Endothelial cell (in vitro differentiated cells): ENCODE results near the gene SORCS2. TPM values are rescaled to one million over a fixed set of nuclear protein-coding genes. Genes with fewer than 3 reads are reported as not detected.

ENCODE experiments used
- DNase-seq: peaks from one replicate; pipeline ENCODE4 v3.0.0; 2021; ENCODE audit warnings: low spot score
- H3K27ac Mint-ChIP-seq: one replicate; pipeline ENCODE4 v1.8.0; 2021; ENCODE audit warnings: mixed read lengths, inconsistent platforms; ENCODE audit not compliant: unreplicated experiment
- H3K27me3 Mint-ChIP-seq: one replicate; pipeline ENCODE4 v1.8.0; 2021; ENCODE audit warnings: mild to moderate bottlenecking, moderate library complexity, mixed read lengths, inconsistent platforms; ENCODE audit not compliant: unreplicated experiment
- H3K36me3 Mint-ChIP-seq: one replicate; pipeline ENCODE4 v1.8.0; 2021; ENCODE audit warnings: mild to moderate bottlenecking, low read depth, mixed read lengths, inconsistent platforms; ENCODE audit not compliant: unreplicated experiment
- H3K4me1 Mint-ChIP-seq: one replicate; pipeline ENCODE4 v1.8.0; 2021; ENCODE audit warnings: mild to moderate bottlenecking, mixed read lengths, inconsistent platforms; ENCODE audit not compliant: unreplicated experiment
- H3K4me3 Mint-ChIP-seq: one replicate; pipeline ENCODE4 v1.8.0; 2021; ENCODE audit warnings: mild to moderate bottlenecking, mixed read lengths, inconsistent platforms; ENCODE audit not compliant: unreplicated experiment
- H3K9me3 Mint-ChIP-seq: one replicate; pipeline ENCODE4 v1.8.0; 2021; ENCODE audit warnings: mixed read lengths, inconsistent platforms; ENCODE audit not compliant: unreplicated experiment
- total RNA-seq: library from RNA; stranded (reverse); fragmentation: NEBNext Ultra II Directional; extraction: Animal tissue kit (Norgen Biotek cat#: 25700); gene quantifications from one replicate; pipeline ENCODE4 v1.2.1, GENCODE V29; 2021; ENCODE audit not compliant: unreplicated experiment
- TF ChIP-seq, protein P1 (sequence below): fragments of 200-600 bp; sonication (generic); IDR thresholded peaks from one replicate; pipeline ENCODE4 v1.5.0; 2021; ENCODE audit warnings: antibody characterized with exemption; ENCODE audit not compliant: unreplicated experiment

SORCS2 gene
- total RNA-seq, 1 donor from 2014 or later, result 1.3 TPM

DNA sequence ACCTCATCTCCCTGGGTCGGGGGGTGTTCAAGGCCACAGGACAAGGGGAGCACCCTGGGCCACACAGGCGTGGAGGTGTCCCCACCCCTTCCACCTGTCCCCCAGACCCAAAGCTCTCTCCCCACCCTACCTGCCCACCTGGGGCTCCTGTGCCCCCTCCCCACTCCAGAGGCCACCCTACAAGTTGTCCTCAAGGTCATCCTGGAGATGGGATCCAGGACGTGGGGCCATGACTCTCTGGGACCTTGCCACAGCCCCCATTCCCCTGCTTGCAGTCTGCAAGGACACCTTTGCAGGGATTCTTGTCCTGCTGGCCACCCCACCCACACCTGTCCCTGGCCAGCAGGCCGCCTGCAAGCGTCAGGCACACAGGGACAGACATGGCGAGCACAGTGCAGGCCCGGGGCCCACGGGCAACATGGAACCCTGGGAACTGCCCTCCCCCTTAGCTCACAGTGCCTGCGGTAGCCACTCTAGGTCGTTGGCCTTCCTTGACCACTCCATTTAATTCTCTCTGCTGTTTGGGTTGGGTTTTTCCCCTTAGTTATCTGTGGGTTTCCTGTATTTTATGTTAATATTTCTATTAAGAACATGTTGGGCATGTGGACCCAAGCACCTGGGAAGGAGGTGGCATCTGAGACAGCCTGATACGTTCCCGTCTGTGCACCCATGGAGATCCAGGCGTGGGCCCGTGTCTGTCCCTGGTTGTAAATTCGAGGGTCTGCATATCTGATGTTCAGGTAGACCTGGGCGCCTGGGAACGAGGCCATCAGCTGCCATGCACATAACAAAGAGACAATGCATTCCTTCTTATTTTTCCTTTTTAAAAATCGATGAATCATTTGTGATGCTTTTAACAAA lies 549.8 kb downstream of the SORCS2 start:
- no peaks in the 10 kb centered on the region for H3K36me3 Mint-ChIP-seq
- H3K27me3 Mint-ChIP-seq, result peaks cover 8% of the 10 kb centered on the region
- H3K9me3 Mint-ChIP-seq, result no peaks in the 10 kb centered on the region
- TF ChIP-seq, protein P1, sequence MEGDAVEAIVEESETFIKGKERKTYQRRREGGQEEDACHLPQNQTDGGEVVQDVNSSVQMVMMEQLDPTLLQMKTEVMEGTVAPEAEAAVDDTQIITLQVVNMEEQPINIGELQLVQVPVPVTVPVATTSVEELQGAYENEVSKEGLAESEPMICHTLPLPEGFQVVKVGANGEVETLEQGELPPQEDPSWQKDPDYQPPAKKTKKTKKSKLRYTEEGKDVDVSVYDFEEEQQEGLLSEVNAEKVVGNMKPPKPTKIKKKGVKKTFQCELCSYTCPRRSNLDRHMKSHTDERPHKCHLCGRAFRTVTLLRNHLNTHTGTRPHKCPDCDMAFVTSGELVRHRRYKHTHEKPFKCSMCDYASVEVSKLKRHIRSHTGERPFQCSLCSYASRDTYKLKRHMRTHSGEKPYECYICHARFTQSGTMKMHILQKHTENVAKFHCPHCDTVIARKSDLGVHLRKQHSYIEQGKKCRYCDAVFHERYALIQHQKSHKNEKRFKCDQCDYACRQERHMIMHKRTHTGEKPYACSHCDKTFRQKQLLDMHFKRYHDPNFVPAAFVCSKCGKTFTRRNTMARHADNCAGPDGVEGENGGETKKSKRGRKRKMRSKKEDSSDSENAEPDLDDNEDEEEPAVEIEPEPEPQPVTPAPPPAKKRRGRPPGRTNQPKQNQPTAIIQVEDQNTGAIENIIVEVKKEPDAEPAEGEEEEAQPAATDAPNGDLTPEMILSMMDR, result no peak
- no peak overlapping the region for H3K27ac Mint-ChIP-seq
- H3K4me3 Mint-ChIP-seq, result no peak overlapping the region
- no peak for DNase-seq
- no peaks in the 10 kb centered on the region for H3K4me1 Mint-ChIP-seq

DNA sequence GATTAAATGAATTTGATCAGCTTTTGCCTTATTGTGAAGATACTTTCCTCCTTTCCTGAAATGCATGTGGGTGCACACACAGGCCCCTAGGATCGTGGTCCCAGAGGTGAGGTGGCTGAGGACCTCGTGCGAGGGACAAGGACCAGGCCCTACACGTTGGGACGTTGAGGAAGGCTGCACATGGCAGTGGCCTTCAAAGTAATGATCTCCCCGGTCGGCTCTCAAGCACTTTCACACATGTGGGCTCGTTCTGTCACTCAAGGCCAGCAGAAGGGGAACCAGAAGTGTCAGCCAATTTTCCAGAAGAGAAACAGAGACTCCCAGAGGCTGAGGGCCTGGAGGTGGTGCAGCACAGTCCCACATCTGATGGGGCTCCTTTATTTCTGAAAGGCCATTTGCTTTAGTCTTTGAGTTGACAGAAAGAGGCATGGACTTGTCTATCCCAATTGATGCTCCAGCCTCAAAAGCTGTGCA lies 550.5 kb downstream of the SORCS2 start:
- Mint-ChIP-seq H3K27me3 (peaks cover 11% of the 10 kb centered on the region), H3K9me3 (no peaks in the 10 kb centered on the region), H3K4me3 (no peak overlapping the region), H3K27ac (no peak overlapping the region), H3K36me3 (no peaks in the 10 kb centered on the region), H3K4me1 (no peaks in the 10 kb centered on the region)
- TF ChIP-seq, protein P1, result no peak
- DNase-seq, result no peak

DNA sequence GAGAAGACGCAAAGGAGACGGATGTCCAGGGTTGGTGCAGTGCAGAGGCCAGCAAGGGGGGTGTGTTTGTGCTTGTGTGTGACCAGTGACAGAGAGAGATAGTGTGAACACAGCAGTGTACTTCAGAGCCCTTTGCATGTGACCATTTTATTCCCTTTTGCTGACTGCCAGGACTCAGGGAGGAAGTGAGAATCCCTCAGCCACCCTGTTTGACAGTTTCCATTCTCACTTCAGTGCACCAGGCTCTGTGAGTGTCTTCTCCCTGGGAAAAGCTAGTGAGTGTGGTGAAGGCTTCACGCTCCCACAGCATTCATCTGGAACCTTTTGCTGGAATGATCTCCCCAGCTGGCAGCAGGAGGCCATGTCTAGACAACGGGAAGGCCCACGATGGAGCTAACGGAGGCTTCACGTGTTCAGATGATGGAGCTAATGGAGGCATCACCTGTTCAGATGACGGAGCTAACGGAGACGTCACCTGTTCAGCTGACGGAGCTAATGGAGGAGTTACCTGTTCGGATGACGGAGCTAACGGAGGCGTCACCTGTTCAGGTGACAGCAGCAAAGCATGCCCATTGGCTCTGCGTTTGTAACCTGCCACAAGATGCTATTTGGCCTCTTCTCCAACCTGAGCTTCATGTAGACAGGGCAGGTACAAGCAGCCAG lies 551.9 kb downstream of the SORCS2 start:
- H3K27me3 Mint-ChIP-seq, result peaks cover 9% of the 10 kb centered on the region
- no peaks in the 10 kb centered on the region for H3K4me1 Mint-ChIP-seq
- no peaks in the 10 kb centered on the region for H3K9me3 Mint-ChIP-seq
- no peak for DNase-seq
- H3K27ac Mint-ChIP-seq, result no peak overlapping the region
- no peaks in the 10 kb centered on the region for H3K36me3 Mint-ChIP-seq
- TF ChIP-seq, protein P1, result no peak
- H3K4me3 Mint-ChIP-seq, result no peak overlapping the region

DNA sequence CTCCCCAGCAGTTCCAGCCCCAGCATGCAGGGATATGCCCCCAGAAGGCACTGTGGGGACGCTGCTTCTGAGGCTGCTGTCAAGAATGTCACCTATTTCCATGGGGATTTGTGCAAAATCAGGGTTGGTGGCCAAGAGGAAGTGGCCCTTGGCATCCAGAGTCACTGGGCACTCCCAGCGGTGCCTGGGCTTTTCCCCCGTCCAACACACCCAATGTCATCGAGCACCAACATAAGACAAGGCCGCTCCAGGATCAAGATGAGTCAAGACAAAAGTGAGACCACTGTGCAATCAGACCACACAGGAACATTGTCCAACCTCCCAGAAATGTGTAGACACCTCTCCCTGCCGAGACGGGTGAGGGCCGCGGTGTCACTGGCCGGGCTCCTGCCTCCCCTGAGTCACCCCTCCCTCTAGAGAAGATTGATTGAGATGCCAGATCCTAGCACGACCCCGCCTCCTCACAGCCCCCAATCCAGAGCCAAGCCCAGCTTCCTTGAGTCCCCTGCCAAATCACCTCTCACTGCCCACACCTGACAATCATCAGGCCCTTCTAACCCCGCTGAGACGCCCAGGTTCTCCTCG lies 553.1 kb downstream of the SORCS2 start:
- H3K4me3 Mint-ChIP-seq, result no peak overlapping the region
- no peak for DNase-seq
- peaks cover 9% of the 10 kb centered on the region for H3K27me3 Mint-ChIP-seq
- H3K27ac Mint-ChIP-seq, result no peak overlapping the region
- TF ChIP-seq, protein P1, result no peak
- H3K9me3 Mint-ChIP-seq, result no peaks in the 10 kb centered on the region
- H3K36me3 Mint-ChIP-seq, result no peaks in the 10 kb centered on the region
- no peaks in the 10 kb centered on the region for H3K4me1 Mint-ChIP-seq
